Spleen (tissue), 11 donors: ENCODE results near the gene HMCN2. TPM values are rescaled to one million over a fixed set of nuclear protein-coding genes. Genes with fewer than 3 reads are reported as not detected.

Source experiments
- DNase-seq: peaks from one replicate; pipeline ENCODE4 v3.0.0-alpha.2; 2020
- H3K27ac ChIP-seq, 8 donors: fragments of 200-600 bp; sonication (generic) in 7 of 8; 1 replicate in 4 of 8; 2 replicates in 4 of 8; pipeline versions ENCODE4 v1.5.0 to v1.8.0; 2016 to 2021; ENCODE audit warnings: inconsistent platforms in 4 of 8, mild to moderate bottlenecking in 4 of 8, moderate library complexity in 1 of 8
- H3K27me3 ChIP-seq, 7 donors: fragments of 200-600 bp; sonication (generic) in 6 of 7; replicated peaks in 1 of 7; 1 replicate in 4 of 7; 2 replicates in 3 of 7; pipeline versions ENCODE4 v1.5.0 to v1.8.0; 2016 to 2021; ENCODE audit warnings: inconsistent platforms in 3 of 7, mild to moderate bottlenecking in 1 of 7
- H3K36me3 ChIP-seq, 6 donors: fragments of 200-600 bp; sonication (generic) in 5 of 6; 1 replicate in 4 of 6; 2 replicates in 2 of 6; pipeline versions ENCODE4 v1.5.0 to v1.8.0; 2016 to 2021; ENCODE audit warnings: inconsistent platforms in 2 of 6
- H3K4me1 ChIP-seq, 6 donors: fragments of 200-600 bp; sonication (generic) in 5 of 6; 1 replicate in 3 of 6; 2 replicates in 3 of 6; pipeline versions ENCODE4 v1.5.0 to v1.8.0; 2016 to 2021; ENCODE audit warnings: inconsistent platforms in 3 of 6
- H3K4me3 ChIP-seq, 8 donors: fragments of 200-600 bp; sonication (generic) in 7 of 8; 1 replicate in 4 of 8; 2 replicates in 4 of 8; pipeline versions ENCODE4 v1.5.0 to v1.8.0; 2016 to 2021; ENCODE audit warnings: inconsistent platforms in 4 of 8, mild to moderate bottlenecking in 4 of 8, moderate library complexity in 2 of 8
- H3K9me3 ChIP-seq, 8 donors: fragments of 200-600 bp; sonication (generic) in 7 of 8; 1 replicate in 4 of 8; 2 replicates in 4 of 8; pipeline versions ENCODE4 v1.5.0 to v1.8.0; 2016 to 2021; ENCODE audit warnings: inconsistent platforms in 4 of 8
- CTCF ChIP-seq, 11 experiments: fragments of 200-600 bp in 7 of 11; fragments of 450-650 bp in 4 of 11; sonication (generic) in 4 of 11; IDR thresholded peaks in 8 of 11; conservative IDR thresholded peaks in 3 of 11; 1 replicate in 7 of 11; 2 replicates in 4 of 11; pipeline versions ENCODE4 v1.4.0 to v1.8.0; 2016 to 2021; ENCODE audit warnings: antibody characterized with exemption in 11 of 11, inconsistent platforms in 4 of 11, mild to moderate bottlenecking in 1 of 11
- POLR2A ChIP-seq, 3 donors: fragments of 450-650 bp; IDR thresholded peaks; one replicate each; pipeline ENCODE4 v1.5.1; 2017; ENCODE audit warnings: antibody characterized with exemption in 3 of 3, mild to moderate bottlenecking in 1 of 3
- POLR2AphosphoS5 ChIP-seq, 3 donors: sonication (generic); formaldehyde crosslinking; IDR thresholded peaks; one replicate each; pipeline ENCODE4 v1.5.1; 2017; ENCODE audit warnings: antibody characterized with exemption in 3 of 3
- WGBS, 5 donors: extraction: QIAGEN DNeasy Blood & Tissue Kit in 3 of 5; methylation state at CpG; one replicate each; pipeline versions ENCODE4 v1.1.5 to v1.1.7; 2013 to 2018; 5-methylcytosine and 5-hydroxymethylcytosine counted together
- intact Hi-C: fragments of 100-400 bp; cut with DNase I; formaldehyde crosslinking; loops from one replicate; pipeline ENCODE4 v1.15.0; 2023; ENCODE audit warnings: low total_unique reads
- polyA plus RNA-seq, 3 donors: library from polyadenylated mRNA; stranded (reverse); fragments of 200-250 nt; gene quantifications; one replicate each; pipeline ENCODE4 v1.2.1, GENCODE V29; 2013
- total RNA-seq, 7 donors: library from RNA; depleted of rRNA in 3 of 7; stranded (reverse); fragments of >200 nt in 3 of 7; fragmentation: NEBNext Ultra II Directional in 4 of 7; extraction: Animal tissue kit (Norgen Biotek cat#: 25700) in 4 of 7; gene quantifications; one replicate each; pipeline versions ENCODE4 v1.1.0 to v1.2.1, GENCODE V29; 2016 to 2021
- donor health status: healthy with polysubstance abuse.
- donor health status: DM: no; HTN: no; CAD: no; lungs with moderate emphysema.
- donor health status: DM: no; HTN: no; CAD: no.
- donor health status: Bipolar disorder and iron deficiency.
- donor health status: healthy.
- donor health status: DM: no; HTN: no; CAD: no.
- donor health status: DM: yes; HTN: yes; CAD: no.

Gene HMCN2
- total and polyA plus RNA-seq, 10 donors, result 0.09 to 1.9 (median 0.73) TPM

GRCh38 chr9:130345897-130346385, 80.4 kb downstream of the HMCN2 start:
- TF ChIP-seq POLR2A (IDR thresholded peaks at IDR 0.05) (no peak), POLR2AphosphoS5 (IDR thresholded peaks at IDR 0.05) (no peak)
- Histone ChIP-seq H3K27ac (no peak overlapping the region), H3K36me3 (no peaks in the 10 kb centered on the region), H3K9me3 (no peaks in the 10 kb centered on the region), H3K4me3 (no peak overlapping the region), H3K27me3 (peaks cover 0 to 78% (median 0%) of the 10 kb centered on the region in 7 donors), H3K4me1 (peaks cover 0 to 5% (median 0%) of the 10 kb centered on the region in 6 donors)
- intact Hi-C loops, result loop anchor here (10.0 kb wide), 2 partner anchors 101 to 231 kb away; no protein-coding TSS in a partner anchor
- 70 to 83% (median 76%) methylated on average over 12 to 13 of the region's 13 CpGs for WGBS, 5 donors
- DNase-seq, result peak; percentile 64

- peaks cover 0 to 74% (median 0%) of the 10 kb centered on the region in 7 donors for H3K27me3 ChIP-seq
- no peaks in the 10 kb centered on the region for H3K36me3 ChIP-seq
- peaks cover 0 to 5% (median 0%) of the 10 kb centered on the region in 6 donors for H3K4me1 ChIP-seq
- intact Hi-C loops, result loop anchor here (10.0 kb wide), 2 partner anchors 102 to 232 kb away; no protein-coding TSS in a partner anchor
- no peak overlapping the region for H3K27ac ChIP-seq
- H3K4me3 ChIP-seq, result no peak overlapping the region
- H3K9me3 ChIP-seq, result no peaks in the 10 kb centered on the region
- 78 to 80% (median 79%) methylated on average over 14 of the region's 14 CpGs for WGBS, 5 donors
- no peak for TF ChIP-seq POLR2A (IDR thresholded peaks at IDR 0.05)
- no peak for TF ChIP-seq CTCF (IDR thresholded peaks at IDR 0.05 in 8 of 11, conservative IDR thresholded peaks at IDR 0.05 in 3 of 11)
- no peak for TF ChIP-seq POLR2AphosphoS5 (IDR thresholded peaks at IDR 0.05)
- DNase-seq, result no peak
Measured at GRCh38 chr9:130346431-130346830, 80.9 kb downstream of the HMCN2 start.

- H3K4me1 ChIP-seq, result peaks cover 0 to 5% (median 0%) of the 10 kb centered on the region in 6 donors
- no peaks in the 10 kb centered on the region for H3K9me3 ChIP-seq
- H3K27me3 ChIP-seq, result peaks cover 0 to 69% (median 0%) of the 10 kb centered on the region in 7 donors
- H3K4me3 ChIP-seq, result no peak overlapping the region
- TF ChIP-seq POLR2AphosphoS5 (IDR thresholded peaks at IDR 0.05), result no peak
- TF ChIP-seq CTCF (IDR thresholded peaks at IDR 0.05 in 8 of 11, conservative IDR thresholded peaks at IDR 0.05 in 3 of 11), result no peak
- no peak for TF ChIP-seq POLR2A (IDR thresholded peaks at IDR 0.05)
- no peaks in the 10 kb centered on the region for H3K36me3 ChIP-seq
- peak; percentile 52 for DNase-seq
- no peak overlapping the region for H3K27ac ChIP-seq
- 74 to 92% (median 82%) methylated on average over 12 to 14 of the region's 14 CpGs for WGBS, 5 donors
- intact Hi-C loops, result loop anchor here (10.0 kb wide), 2 partner anchors 102 to 232 kb away; no protein-coding TSS in a partner anchor
Measured at GRCh38 chr9:130347036-130347435, 81.5 kb downstream of the HMCN2 start.

GRCh38 chr9:130347931-130348330, 82.4 kb downstream of the HMCN2 start:
- no peak overlapping the region for H3K27ac ChIP-seq
- H3K27me3 ChIP-seq, result peaks cover 0 to 64% (median 0%) of the 10 kb centered on the region in 7 donors
- 46 to 55% (median 52%) methylated on average over 4 to 6 of the region's 6 CpGs for WGBS, 5 donors
- H3K4me3 ChIP-seq, result no peak overlapping the region
- H3K36me3 ChIP-seq, result no peaks in the 10 kb centered on the region
- H3K9me3 ChIP-seq, result no peaks in the 10 kb centered on the region
- TF ChIP-seq CTCF (IDR thresholded peaks at IDR 0.05 in 8 of 11, conservative IDR thresholded peaks at IDR 0.05 in 3 of 11) (no peak), POLR2AphosphoS5 (IDR thresholded peaks at IDR 0.05) (no peak), POLR2A (IDR thresholded peaks at IDR 0.05) (no peak)
- peak; percentile 58 for DNase-seq
- intact Hi-C loops, result loop anchor here (10.0 kb wide), 2 partner anchors 103 to 233 kb away; no protein-coding TSS in a partner anchor
- peaks cover 0 to 5% (median 0%) of the 10 kb centered on the region in 6 donors for H3K4me1 ChIP-seq
